Measurements from ENCODE around the gene NFE2L3.

Gene NFE2L3

DNA sequence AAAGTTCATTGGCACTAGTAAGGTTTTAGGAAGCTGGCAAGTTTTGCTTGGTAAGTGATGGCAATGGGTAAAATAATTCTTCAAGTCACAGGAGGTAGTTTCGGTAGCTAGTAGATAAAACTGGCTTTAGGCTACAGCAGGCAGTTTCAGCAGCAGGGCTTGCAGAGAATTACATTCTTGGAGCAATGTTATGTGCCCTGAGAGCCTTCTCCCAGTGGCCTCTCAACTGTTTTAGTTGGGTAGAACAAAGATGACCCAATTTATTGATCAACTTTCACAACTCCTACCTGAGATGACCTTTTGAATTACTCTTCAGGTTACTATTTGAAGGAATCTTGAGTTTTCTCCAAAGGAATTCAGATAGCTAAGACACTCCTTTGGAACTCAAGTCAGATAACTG is 16.4 kb upstream of the NFE2L3 start:
- DNase-seq (ENCODE audit: low spot score), result no peak
- TF ChIP-seq, protein P1, sequence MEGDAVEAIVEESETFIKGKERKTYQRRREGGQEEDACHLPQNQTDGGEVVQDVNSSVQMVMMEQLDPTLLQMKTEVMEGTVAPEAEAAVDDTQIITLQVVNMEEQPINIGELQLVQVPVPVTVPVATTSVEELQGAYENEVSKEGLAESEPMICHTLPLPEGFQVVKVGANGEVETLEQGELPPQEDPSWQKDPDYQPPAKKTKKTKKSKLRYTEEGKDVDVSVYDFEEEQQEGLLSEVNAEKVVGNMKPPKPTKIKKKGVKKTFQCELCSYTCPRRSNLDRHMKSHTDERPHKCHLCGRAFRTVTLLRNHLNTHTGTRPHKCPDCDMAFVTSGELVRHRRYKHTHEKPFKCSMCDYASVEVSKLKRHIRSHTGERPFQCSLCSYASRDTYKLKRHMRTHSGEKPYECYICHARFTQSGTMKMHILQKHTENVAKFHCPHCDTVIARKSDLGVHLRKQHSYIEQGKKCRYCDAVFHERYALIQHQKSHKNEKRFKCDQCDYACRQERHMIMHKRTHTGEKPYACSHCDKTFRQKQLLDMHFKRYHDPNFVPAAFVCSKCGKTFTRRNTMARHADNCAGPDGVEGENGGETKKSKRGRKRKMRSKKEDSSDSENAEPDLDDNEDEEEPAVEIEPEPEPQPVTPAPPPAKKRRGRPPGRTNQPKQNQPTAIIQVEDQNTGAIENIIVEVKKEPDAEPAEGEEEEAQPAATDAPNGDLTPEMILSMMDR (conservative IDR thresholded peaks at IDR 0.05; ENCODE audit: low read depth), result no peak
- ChIA-PET CTCF (no interaction called here), POLR2A (ENCODE audit: low non-redundant PET) (no interaction called here)
- no peak overlapping the region for H3K27ac ChIP-seq

DNA sequence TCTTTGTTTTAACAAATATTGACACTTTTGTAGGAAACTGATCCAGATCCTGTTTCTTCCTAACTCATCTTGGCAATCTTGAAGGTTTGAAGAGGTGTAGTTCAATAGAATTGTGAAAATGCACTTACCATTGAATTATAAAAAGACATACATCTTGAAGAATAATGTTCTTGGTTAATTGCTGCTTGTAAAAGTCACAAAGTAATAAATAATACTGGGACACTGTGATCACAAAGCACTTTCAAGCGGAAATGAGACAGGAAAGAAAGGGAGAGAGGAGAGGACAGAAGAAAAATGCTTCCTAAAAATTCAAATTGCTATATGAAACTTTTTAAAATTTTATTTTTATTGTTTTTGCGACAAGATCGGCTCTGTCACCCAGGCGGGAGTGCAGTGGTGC is 15.2 kb upstream of the NFE2L3 start:
- POLR2A ChIA-PET (ENCODE audit: low non-redundant PET), result no interaction called here
- no peak overlapping the region for H3K27ac ChIP-seq
- CTCF ChIA-PET, result no interaction called here
- TF ChIP-seq, protein P1 (conservative IDR thresholded peaks at IDR 0.05; ENCODE audit: low read depth), result no peak
- DNase-seq (ENCODE audit: low spot score), result no peak

DNA sequence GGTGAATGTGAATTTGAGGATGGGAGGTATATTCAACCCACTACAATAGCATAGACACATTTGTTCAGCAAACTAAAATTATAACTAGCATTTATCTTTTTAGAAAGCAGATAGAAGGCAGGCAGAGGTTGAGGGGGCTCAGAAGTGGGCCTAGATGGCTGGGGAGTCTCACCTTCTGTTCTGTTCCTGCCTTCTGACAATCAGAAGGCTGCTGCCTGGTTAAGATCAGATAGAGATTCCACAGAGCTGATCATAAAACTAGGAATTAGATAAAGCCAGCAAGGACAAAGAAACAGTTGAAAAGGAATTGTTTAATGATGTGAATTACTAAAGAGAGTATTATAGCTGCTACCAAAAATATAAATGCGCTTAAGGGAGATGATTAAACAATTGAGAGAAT is 11.6 kb upstream of the NFE2L3 start:
- TF ChIP-seq, protein P1 (conservative IDR thresholded peaks at IDR 0.05; ENCODE audit: low read depth), result no peak
- DNase-seq (ENCODE audit: low spot score), result no peak
- H3K27ac ChIP-seq, result no peak overlapping the region
- ChIA-PET POLR2A (ENCODE audit: low non-redundant PET) (interaction anchor here (0.7 kb wide), 1 partner anchor 29 kb away, joined by 4 read pairs; no protein-coding TSS in a partner anchor), CTCF (no interaction called here)

DNA sequence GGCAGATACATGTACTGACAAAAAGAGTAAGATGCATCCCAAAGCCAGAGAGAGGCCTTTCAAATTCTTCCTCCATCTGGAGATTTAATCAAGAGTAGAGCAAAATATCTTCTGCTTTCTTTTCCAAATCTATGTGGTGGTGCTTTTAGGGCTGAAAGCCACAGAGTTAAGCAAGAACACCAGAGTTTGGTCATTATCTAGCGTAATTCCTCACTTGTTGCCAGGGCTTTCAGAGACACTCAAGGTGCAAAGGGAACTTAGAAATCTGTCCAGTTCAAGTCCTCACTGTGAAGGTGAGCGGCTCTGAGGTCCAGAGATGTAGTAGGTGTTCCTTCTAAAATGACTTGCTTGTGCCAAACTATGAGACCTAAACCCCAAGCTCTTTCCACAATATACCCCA is 10.9 kb upstream of the NFE2L3 start:
- POLR2A ChIA-PET (ENCODE audit: low non-redundant PET), result interaction anchor here (0.7 kb wide), 1 partner anchor 8 kb away, joined by 3 read pairs; no protein-coding TSS in a partner anchor
- H3K27ac ChIP-seq, result no peak overlapping the region
- CTCF ChIA-PET, result no interaction called here
- DNase-seq (ENCODE audit: low spot score), result no peak
- TF ChIP-seq, protein P1 (conservative IDR thresholded peaks at IDR 0.05; ENCODE audit: low read depth), result no peak

DNA sequence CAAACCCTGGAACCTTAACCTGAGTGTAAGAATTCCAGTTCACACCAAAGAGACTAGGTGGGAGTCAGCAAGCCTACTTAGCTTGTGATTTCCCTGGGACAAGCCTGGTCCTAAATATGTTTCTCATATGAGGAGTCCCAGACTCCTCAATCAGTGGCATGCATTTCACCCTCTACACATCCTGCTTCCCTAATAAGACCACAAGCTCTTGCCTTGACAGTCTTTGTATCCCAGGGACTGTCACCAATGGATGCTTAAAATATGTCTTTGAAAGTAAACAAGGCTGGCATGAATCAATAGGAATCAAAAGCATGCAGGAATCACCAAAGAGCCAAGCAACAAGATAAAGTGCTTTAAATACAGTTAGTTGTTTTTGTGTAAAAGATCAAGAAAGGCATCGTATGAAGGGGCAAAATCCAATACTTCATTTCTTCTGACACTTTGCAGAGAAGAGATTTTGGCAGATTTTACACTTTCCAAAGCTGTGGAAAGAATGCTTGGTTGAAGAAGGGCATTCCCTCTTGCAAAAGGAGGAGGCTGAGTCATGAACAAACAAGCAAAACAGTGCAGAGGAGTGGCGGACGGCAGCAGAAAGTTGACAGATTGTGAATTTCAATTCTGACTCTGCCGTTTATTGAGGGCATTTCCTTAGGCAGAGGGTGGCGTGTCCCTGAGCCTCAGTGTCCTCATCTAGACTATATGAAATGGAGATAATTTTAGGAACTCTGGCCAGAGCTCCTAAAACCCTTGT is 8.5 kb upstream of the NFE2L3 start:
- CTCF ChIA-PET, result interaction anchor here (0.6 kb wide), 1 partner anchor 55 kb away, joined by 7 read pairs; no protein-coding TSS in a partner anchor
- DNase-seq (ENCODE audit: low spot score), result no peak
- H3K27ac ChIP-seq, result no peak overlapping the region
- TF ChIP-seq, protein P1 (conservative IDR thresholded peaks at IDR 0.05; ENCODE audit: low read depth), result no peak
- POLR2A ChIA-PET (ENCODE audit: low non-redundant PET), result no interaction called here

DNA sequence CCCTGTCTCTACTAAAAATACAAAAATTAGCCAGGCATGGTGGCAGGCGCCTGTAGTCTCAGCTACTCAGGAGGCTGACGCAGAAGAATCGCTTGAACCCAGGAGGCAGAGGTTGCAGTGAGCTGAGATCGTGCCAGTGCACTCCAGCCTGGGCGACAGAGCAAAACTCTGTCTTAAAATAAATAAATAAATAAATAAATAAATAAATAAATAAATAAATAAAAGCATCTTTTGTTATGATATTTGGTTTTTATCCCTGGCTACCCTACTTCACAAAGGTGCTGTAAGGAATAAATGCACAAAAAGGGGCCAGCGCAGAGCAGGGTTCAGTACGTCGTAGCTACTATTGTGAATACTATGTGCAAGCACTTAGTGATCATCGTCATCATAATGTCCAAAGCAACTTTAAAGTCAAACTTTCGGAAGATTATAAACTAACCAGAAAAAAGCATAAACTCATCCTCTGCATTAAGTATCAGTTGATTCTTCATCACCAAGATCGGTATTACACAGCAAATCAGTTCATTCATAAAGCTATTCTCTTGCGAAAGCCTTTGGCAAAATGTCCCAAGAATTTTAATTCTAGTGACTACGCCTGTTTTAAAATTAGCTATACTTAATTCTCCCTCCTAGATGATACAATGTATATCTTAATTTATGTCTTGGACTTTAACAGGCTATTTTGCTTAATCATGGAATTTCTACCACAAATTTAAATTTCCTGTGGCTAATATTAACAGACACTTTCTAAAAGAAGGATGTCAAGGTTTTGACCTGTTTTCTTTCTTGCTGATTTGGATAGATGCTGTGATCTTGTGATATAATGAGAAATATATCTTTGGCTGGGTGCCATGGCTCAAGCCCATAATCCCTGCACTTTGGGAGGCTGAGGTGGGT is 7.6 kb upstream of the NFE2L3 start:
- TF ChIP-seq, protein P1 (conservative IDR thresholded peaks at IDR 0.05; ENCODE audit: low read depth), result no peak
- H3K27ac ChIP-seq, result no peak overlapping the region
- ChIA-PET CTCF (no interaction called here), POLR2A (ENCODE audit: low non-redundant PET) (no interaction called here)
- no peak for DNase-seq (ENCODE audit: low spot score)

Measured in RWPE1 (cell line).